GM12878 (cell line): ENCODE data around the gene RAB21. TPM values are rescaled to one million over a fixed set of nuclear protein-coding genes. Genes with fewer than 3 reads are reported as not detected.

Experiments
- BHLHE40 ChIP-seq, 2 experiments: fragments of 450-650 bp in 1 of 2; IDR thresholded peaks; 2 replicates each; pipeline ENCODE4 v1.6.1; 2011 to 2017; ENCODE audit warnings: low read depth in 2 of 2, borderline replicate concordance in 1 of 2, improper control_type of control experiment in 1 of 2, low read length in 1 of 2, mild to moderate bottlenecking in 1 of 2
- CEBPB ChIP-seq, 2 experiments: fragments of 150-350 bp in 1 of 2; IDR thresholded peaks; 2 replicates each; pipeline ENCODE4 v1.6.1; 2012 to 2014; ENCODE audit warnings: low read depth in 2 of 2, low read length in 2 of 2, borderline replicate concordance in 1 of 2, inconsistent platforms in 1 of 2
- CUX1 ChIP-seq: IDR thresholded peaks from 2 replicates; pipeline ENCODE4 v1.6.1; 2012; ENCODE audit warnings: improper control_type of control experiment, low read depth, low read length; ENCODE audit not compliant: insufficient replicate concordance
- HSF1 ChIP-seq: fragments of 150-350 bp; IDR thresholded peaks from 2 replicates; pipeline ENCODE4 v1.6.1; 2014; ENCODE audit warnings: mild to moderate bottlenecking, low read depth, low read length
- IRF5 ChIP-seq: fragments of 450-650 bp; IDR thresholded peaks from 2 replicates; pipeline ENCODE4 v1.6.1; 2017; ENCODE audit warnings: borderline replicate concordance
- KAT2A ChIP-seq: conservative IDR thresholded peaks from 2 replicates; pipeline ENCODE4 v1.6.1; 2011; ENCODE audit warnings: low read depth, low read length; ENCODE audit not compliant: control insufficient read depth
- KDM1A ChIP-seq: fragments of 200-600 bp; sonication (generic); IDR thresholded peaks from 2 replicates; pipeline ENCODE4 v1.6.1; 2016; ENCODE audit warnings: borderline replicate concordance
- NBN ChIP-seq: fragments of 450-650 bp; IDR thresholded peaks from 2 replicates; pipeline ENCODE4 v1.6.1; 2016
- NFXL1 ChIP-seq: fragments of 450-650 bp; IDR thresholded peaks from 2 replicates; pipeline ENCODE4 v1.6.1; 2017; ENCODE audit warnings: antibody characterized with exemption, mild to moderate bottlenecking, borderline replicate concordance
- RFX5 ChIP-seq: IDR thresholded peaks from 2 replicates; pipeline ENCODE4 v1.6.1; 2011; ENCODE audit warnings: low read depth, low read length, improper control_type of control experiment
- SP1 ChIP-seq: IDR thresholded peaks from one replicate; pipeline ENCODE4 v1.6.1; 2011; ENCODE audit warnings: low read depth, low read length
- polyA plus RNA-seq, 11 experiments: library from polyadenylated mRNA; depleted of rRNA in 4 of 11; unstranded in 6 of 11; stranded (reverse) in 5 of 11; fragments of >200 nt; fragmentation: Nextera tagmentation in 4 of 11; fragmentation: Illumina TruSeq in 1 of 11; extraction: Ambion mirVana in 4 of 11; extraction: Trizol in 1 of 11; gene quantifications; 1 replicate in 1 of 11; 2 replicates in 10 of 11; pipeline versions ENCODE4 v1.2.1 to v1.2.3, GENCODE V29; 2011 to 2016; ENCODE audit warnings: inconsistent platforms in 2 of 11, missing spikeins in 2 of 11, low read depth in 1 of 11
- total RNA-seq, 4 experiments: library from RNA; depleted of rRNA in 3 of 4; stranded (reverse); fragments of >200 nt in 3 of 4; fragmentation: Illumina TruSeq in 1 of 4; extraction: Trizol in 1 of 4; gene quantifications; 2 replicates each; pipeline versions ENCODE4 v1.2.1 to v1.2.3, GENCODE V29; 2013 to 2021

Gene RAB21
- total and polyA plus RNA-seq, 10 of the 15 experiments (the other 5 are each of a cell fraction or from before 2014, with no cell fraction given): 2.8 to 42.8 (median 16.1) TPM

- no peak for TF ChIP-seq CEBPB (IDR thresholded peaks at IDR 0.05; ENCODE audit: borderline replicate concordance in 1 of 2, low read depth in 2 of 2, low read length in 2 of 2)
- no peak for TF ChIP-seq SP1
- TF ChIP-seq KAT2A: no peak
- TF ChIP-seq IRF5: no peak
- TF ChIP-seq KDM1A: no peak
- TF ChIP-seq NBN: no peak
- no peak for TF ChIP-seq RFX5
- TF ChIP-seq NFXL1: no peak
- no peak for TF ChIP-seq HSF1
- no peak for TF ChIP-seq CUX1
- TF ChIP-seq BHLHE40 (IDR thresholded peaks at IDR 0.05; ENCODE audit: borderline replicate concordance in 1 of 2, low read depth in 2 of 2, low read length in 1 of 2): no peak
Measured at GRCh38 chr12:71737197-71737596, 17.5 kb upstream of the RAB21 start (continued).
